Measurements from ENCODE around the gene FNDC3B.

DNA sequence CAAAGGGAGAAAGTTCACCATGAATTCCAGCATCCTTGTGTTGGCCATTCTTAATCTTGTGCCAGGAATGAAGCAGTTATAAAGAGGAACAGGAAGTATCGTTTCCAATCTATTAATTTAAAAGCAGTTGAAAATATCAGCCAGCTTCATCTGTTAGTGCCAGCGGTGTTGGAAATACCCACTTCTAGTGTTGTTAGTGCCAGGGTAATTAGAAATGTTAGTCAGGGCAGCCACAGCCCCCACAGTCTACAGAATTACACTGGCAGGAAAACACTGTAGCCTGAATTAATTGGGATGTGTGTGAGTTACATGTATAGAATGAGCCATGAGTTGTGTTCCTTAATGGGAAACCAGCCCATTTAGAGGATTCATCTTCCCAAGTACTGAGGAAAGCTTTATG, 281.1 kb downstream of the FNDC3B start:
- TF ChIP-seq, protein P1, sequence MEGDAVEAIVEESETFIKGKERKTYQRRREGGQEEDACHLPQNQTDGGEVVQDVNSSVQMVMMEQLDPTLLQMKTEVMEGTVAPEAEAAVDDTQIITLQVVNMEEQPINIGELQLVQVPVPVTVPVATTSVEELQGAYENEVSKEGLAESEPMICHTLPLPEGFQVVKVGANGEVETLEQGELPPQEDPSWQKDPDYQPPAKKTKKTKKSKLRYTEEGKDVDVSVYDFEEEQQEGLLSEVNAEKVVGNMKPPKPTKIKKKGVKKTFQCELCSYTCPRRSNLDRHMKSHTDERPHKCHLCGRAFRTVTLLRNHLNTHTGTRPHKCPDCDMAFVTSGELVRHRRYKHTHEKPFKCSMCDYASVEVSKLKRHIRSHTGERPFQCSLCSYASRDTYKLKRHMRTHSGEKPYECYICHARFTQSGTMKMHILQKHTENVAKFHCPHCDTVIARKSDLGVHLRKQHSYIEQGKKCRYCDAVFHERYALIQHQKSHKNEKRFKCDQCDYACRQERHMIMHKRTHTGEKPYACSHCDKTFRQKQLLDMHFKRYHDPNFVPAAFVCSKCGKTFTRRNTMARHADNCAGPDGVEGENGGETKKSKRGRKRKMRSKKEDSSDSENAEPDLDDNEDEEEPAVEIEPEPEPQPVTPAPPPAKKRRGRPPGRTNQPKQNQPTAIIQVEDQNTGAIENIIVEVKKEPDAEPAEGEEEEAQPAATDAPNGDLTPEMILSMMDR (IDR thresholded peaks at IDR 0.05; ENCODE audit: low read depth, low read length): no peak
- no peak for TF ChIP-seq POLR2A (IDR thresholded peaks at IDR 0.05; ENCODE audit: extremely low read depth, insufficient read length)
- TF ChIP-seq, protein P2, sequence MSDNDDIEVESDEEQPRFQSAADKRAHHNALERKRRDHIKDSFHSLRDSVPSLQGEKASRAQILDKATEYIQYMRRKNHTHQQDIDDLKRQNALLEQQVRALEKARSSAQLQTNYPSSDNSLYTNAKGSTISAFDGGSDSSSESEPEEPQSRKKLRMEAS (IDR thresholded peaks at IDR 0.05; ENCODE audit: low read depth, low read length): no peak
